A549 treated with ZK216348 at 1 μM for 4 hours (cell line): ENCODE measurements around the gene RBMS1. TPM values are rescaled to one million over a fixed set of nuclear protein-coding genes. Genes with fewer than 3 reads are reported as not detected.

Source experiments
- total RNA-seq: library from RNA; stranded (reverse); fragments of 200-300 nt; extraction: Qiagen RNA extraction; gene quantifications from 5 replicates; pipeline ENCODE4 v1.2.3, GENCODE V29; 2022; ENCODE audit warnings: low read depth

The RBMS1 gene
- total RNA-seq = 44.4 to 69.3 TPM (median 68.4 TPM) in 5 replicates

GRCh38 chr2:160493227-160494028, at the start of gene RBMS1:
TSS of gene RBMS1 (minus strand) at chr2:160493807. CDS start at chr2:160493363, 444 bp downstream.

